Naive thymus-derived CD4-positive, alpha-beta T cell (primary cell): ENCODE measurements around the gene CAMK2G. TPM values are rescaled to one million over a fixed set of nuclear protein-coding genes. Genes with fewer than 3 reads are reported as not detected.
A peak's percentile ranks its signal among the peaks of the same experiment; 100 is the strongest.

Source experiments
- ATAC-seq: fragments of 150-1000 bp; cut with Tn5 transposase; 2 replicates; pipeline ENCODE4 v1.10.0; 2021; ENCODE audit warnings: mild to moderate bottlenecking, moderate library complexity
- CTCF ChIA-PET: fragments of 350-600 bp; sonication (Branson Sonifier 250); formaldehyde crosslinking; loops from one replicate; lab custom pipeline; 2021; ENCODE audit warnings: antibody characterized with exemption; lab: Charles Lee
- POLR2A ChIA-PET: fragments of 350-600 bp; sonication (Branson Sonifier 250); formaldehyde crosslinking; loops from one replicate; lab custom pipeline; 2021; ENCODE audit warnings: antibody characterized with exemption, inconsistent platforms; lab: Charles Lee
- DNase-seq, 9 donors: peaks; one replicate each; pipeline versions ENCODE4 v3.0.0 to v3.0.0-alpha.2; 2020 to 2022; ENCODE audit warnings: mixed read lengths in 1 of 9
- H3K27ac ChIP-seq: one replicate; pipeline ENCODE4 v1.7.0; 2013; ENCODE audit warnings: mild to moderate bottlenecking, low read depth, low read length, moderate library complexity
- H3K27me3 ChIP-seq, 2 donors: one replicate each; pipeline ENCODE4 v1.7.0; 2013; ENCODE audit warnings: low read length in 2 of 2, mild to moderate bottlenecking in 2 of 2, moderate library complexity in 2 of 2; ENCODE audit not compliant: control insufficient read depth in 2 of 2, insufficient read depth in 2 of 2
- H3K36me3 ChIP-seq, 3 experiments: 1 replicate in 2 of 3; 2 replicates in 1 of 3; pipeline ENCODE4 v1.7.0; 2013; ENCODE audit warnings: low read length in 3 of 3, mild to moderate bottlenecking in 3 of 3, moderate library complexity in 1 of 3; ENCODE audit not compliant: insufficient read depth in 3 of 3, control insufficient read depth in 2 of 3
- H3K4me1 ChIP-seq, 2 donors: one replicate each; pipeline ENCODE4 v1.7.0; 2013; ENCODE audit warnings: low read length in 2 of 2, mild to moderate bottlenecking in 2 of 2, moderate library complexity in 1 of 2; ENCODE audit not compliant: control insufficient read depth in 2 of 2, insufficient read depth in 2 of 2
- H3K4me3 ChIP-seq: 2 replicates; pipeline ENCODE4 v1.7.0; 2013; ENCODE audit warnings: mild to moderate bottlenecking, low read length
- H3K9me3 ChIP-seq, 3 experiments: 1 replicate in 2 of 3; 2 replicates in 1 of 3; pipeline ENCODE4 v1.7.0; 2013; ENCODE audit warnings: low read length in 3 of 3; ENCODE audit not compliant: control insufficient read depth in 2 of 3
- H3K27ac Mint-ChIP-seq, 9 donors: one replicate each; pipeline ENCODE4 v1.8.0; 2020 to 2022; ENCODE audit warnings: mixed read lengths in 9 of 9, mild to moderate bottlenecking in 8 of 9, moderate library complexity in 5 of 9, inconsistent platforms in 2 of 9
- H3K27me3 Mint-ChIP-seq, 5 donors: one replicate each; pipeline ENCODE4 v1.8.0; 2021 to 2022; ENCODE audit warnings: mixed read lengths in 5 of 5, mild to moderate bottlenecking in 1 of 5
- H3K36me3 Mint-ChIP-seq, 5 donors: one replicate each; pipeline ENCODE4 v1.8.0; 2020 to 2022; ENCODE audit warnings: mixed read lengths in 5 of 5, mild to moderate bottlenecking in 3 of 5, inconsistent platforms in 1 of 5
- H3K4me1 Mint-ChIP-seq, 7 donors: one replicate each; pipeline ENCODE4 v1.8.0; 2020 to 2022; ENCODE audit warnings: mixed read lengths in 7 of 7, mild to moderate bottlenecking in 3 of 7, inconsistent platforms in 1 of 7
- H3K4me3 Mint-ChIP-seq, 10 donors: one replicate each; pipeline ENCODE4 v1.8.0; 2020 to 2022; ENCODE audit warnings: mild to moderate bottlenecking in 10 of 10, mixed read lengths in 10 of 10, moderate library complexity in 6 of 10, inconsistent platforms in 2 of 10
- H3K9me3 Mint-ChIP-seq, 11 donors: one replicate each; pipeline ENCODE4 v1.8.0; 2020 to 2022; ENCODE audit warnings: mixed read lengths in 11 of 11, mild to moderate bottlenecking in 4 of 11, inconsistent platforms in 1 of 11, moderate library complexity in 1 of 11
- intact Hi-C, 2 donors: fragments of 100-400 bp; cut with micrococcal nuclease; formaldehyde crosslinking; loops; one replicate each; pipeline ENCODE4 v1.15.1; 2023
- polyA plus RNA-seq, 2 donors: library from polyadenylated mRNA; unstranded; fragments of 300-500 nt; fragmentation: Illumina TruSeq; gene quantifications; one replicate each; pipeline ENCODE4 v1.2.3, GENCODE V29; 2021
- total RNA-seq, 6 experiments: library from RNA in 5 of 6; stranded (reverse) in 5 of 6; gene quantifications; 1 replicate in 5 of 6; 2 replicates in 1 of 6; pipeline ENCODE4 v1.2.3 and lab custom pipeline; 2021 to 2026

CAMK2G gene
- total and polyA plus RNA-seq, 7 experiments from 2014 or later = 5.6 to 70.9 (median 54.6) TPM

DNA sequence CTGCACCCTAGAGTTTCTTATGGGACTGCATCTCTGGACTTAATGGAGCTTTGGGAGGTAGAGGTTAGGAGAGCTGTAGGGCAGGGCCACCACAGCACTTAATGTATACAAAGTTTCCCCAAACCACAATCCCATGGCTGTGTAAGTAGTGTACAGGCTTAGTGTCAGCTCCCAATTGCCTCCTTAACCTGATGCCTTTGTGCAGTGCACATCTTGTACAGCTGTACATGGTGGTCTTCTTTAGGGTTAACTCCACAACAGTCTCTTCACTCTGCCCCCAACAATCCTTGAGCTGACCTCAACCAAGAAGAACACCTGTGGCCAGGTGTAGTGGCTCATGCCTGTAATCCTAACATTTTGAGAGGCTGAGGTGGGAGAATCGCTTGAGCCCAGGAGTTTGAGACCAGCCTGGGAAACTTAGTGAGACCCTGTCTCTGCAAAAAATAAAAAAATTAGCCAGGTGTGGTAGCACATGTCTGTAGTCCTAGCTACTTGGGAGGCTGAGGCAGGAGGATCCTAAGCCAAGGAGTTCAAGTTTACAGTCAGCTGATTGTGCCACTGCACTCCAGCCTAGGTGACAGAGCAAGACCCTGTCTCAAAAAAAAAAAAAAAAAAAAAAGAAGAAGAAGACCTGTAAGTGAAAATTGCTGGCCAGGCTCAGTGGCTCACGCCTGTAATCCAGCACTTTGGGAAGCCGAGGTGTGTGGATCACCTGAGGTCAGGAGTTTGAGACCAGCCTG is 43.4 kb upstream of the CAMK2G start:
- H3K27me3 Mint-ChIP-seq = peaks cover 12 to 55% (median 25%) of the 10 kb centered on the region in 5 donors
- Histone ChIP-seq H3K36me3 (no peaks in the 10 kb centered on the region), H3K4me3 (no peak overlapping the region), H3K27ac (no peak overlapping the region), H3K9me3 (no peaks in the 10 kb centered on the region), H3K27me3 (no peaks in the 10 kb centered on the region), H3K4me1 (peaks cover 12 to 21% of the 10 kb centered on the region in 2 donors)
- POLR2A ChIA-PET = interaction anchor here (1.4 kb wide), 1 partner anchor 10 kb away, joined by 4 read pairs; no protein-coding TSS in a partner anchor
- ATAC-seq (no peak), DNase-seq (no peak)
- H3K4me1 Mint-ChIP-seq = peaks cover 19 to 31% (median 23%) of the 10 kb centered on the region in 7 donors
- H3K9me3 Mint-ChIP-seq = peaks cover 0 to 10% (median 6%) of the 10 kb centered on the region in 11 donors
- H3K36me3 Mint-ChIP-seq = peaks cover 0 to 9% (median 0%) of the 10 kb centered on the region in 5 donors
- H3K4me3 Mint-ChIP-seq = no peak overlapping the region
- intact Hi-C loops = no loop called here
- CTCF ChIA-PET = interaction anchor here (0.8 to 1.3 kb wide), 2 partner anchors 31 to 163 kb away, joined by 3 to 5 read pairs; no protein-coding TSS in a partner anchor
- H3K27ac Mint-ChIP-seq = no peak overlapping the region

DNA sequence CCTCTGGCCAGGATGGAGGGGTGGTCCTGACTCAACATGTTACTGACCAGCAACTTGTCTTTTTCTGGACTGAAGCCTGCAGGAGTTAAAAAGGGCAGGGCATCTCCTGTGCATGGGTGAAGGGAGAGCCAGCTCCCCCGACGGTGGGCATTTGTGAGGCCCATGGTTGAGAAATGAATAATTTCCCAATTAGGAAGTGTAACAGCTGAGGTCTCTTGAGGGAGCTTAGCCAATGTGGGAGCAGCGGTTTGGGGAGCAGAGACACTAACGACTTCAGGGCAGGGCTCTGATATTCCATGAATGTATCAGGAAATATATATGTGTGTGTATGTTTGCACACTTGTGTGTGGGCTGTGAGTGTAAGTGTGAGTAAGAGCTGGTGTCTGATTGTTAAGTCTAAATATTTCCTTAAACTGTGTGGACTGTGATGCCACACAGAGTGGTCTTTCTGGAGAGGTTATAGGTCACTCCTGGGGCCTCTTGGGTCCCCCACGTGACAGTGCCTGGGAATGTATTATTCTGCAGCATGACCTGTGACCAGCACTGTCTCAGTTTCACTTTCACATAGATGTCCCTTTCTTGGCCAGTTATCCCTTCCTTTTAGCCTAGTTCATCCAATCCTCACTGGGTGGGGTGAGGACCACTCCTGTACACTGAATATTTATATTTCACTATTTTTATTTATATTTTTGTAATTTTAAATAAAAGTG is 42.6 kb upstream of the CAMK2G start:
- H3K4me3 ChIP-seq = no peak overlapping the region
- Mint-ChIP-seq H3K9me3 (peaks cover 0 to 10% (median 6%) of the 10 kb centered on the region in 11 donors), H3K27ac (peak overlapping the region in 1 of 9 donors; percentile 84), H3K4me1 (peaks cover 11 to 25% (median 16%) of the 10 kb centered on the region in 7 donors), H3K27me3 (peaks cover 18 to 60% (median 29%) of the 10 kb centered on the region in 5 donors), H3K4me3 (no peak overlapping the region), H3K36me3 (peaks cover 0 to 9% (median 0%) of the 10 kb centered on the region in 5 donors)
- H3K36me3 ChIP-seq = no peaks in the 10 kb centered on the region
- POLR2A ChIA-PET = interaction anchor here (1.4 kb wide), 1 partner anchor 11 kb away, joined by 4 read pairs; no protein-coding TSS in a partner anchor
- intact Hi-C loops = no loop called here
- peaks cover 4 to 15% of the 10 kb centered on the region in 2 donors for H3K4me1 ChIP-seq
- H3K27ac ChIP-seq = no peak overlapping the region
- CTCF ChIA-PET = interaction anchor here (0.8 to 1.3 kb wide), 3 partner anchors 31 to 164 kb away, joined by 3 to 5 read pairs (median 3); no protein-coding TSS in a partner anchor
- H3K27me3 ChIP-seq = no peaks in the 10 kb centered on the region
- DNase-seq (no peak), ATAC-seq (peak; percentile 30)
- H3K9me3 ChIP-seq = no peaks in the 10 kb centered on the region

DNA sequence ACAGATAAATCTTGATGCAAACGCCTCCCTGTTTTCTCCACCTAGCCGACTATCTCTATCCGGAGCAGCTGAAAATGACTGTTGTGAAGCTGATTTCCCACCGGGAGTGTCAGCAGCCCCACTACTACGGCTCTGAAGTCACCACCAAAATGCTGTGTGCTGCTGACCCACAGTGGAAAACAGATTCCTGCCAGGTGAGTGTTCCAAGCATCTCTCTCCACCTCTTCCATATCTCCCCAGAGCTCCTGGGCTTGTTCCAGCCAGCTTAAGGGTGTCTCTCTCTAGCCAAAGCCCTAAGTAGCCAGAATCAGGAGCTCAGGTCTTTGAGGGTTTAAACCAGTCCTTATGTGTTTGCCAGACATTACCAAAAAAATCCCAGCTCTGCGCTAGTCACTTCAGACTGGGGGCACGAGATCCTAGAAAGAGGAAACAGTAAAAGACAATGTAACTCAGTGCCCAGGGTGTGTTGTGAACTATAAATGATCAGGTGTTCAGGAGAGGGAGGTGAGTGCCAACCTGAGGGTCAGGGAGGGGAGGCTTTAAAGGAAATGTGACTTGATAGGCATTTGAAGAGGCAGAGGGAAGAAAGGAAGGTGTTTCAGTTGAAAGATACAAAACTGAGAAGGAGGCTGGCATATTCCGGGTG is 41.0 kb upstream of the CAMK2G start:
- no peak overlapping the region for H3K27ac ChIP-seq
- H3K4me3 ChIP-seq = no peak overlapping the region
- intact Hi-C loops = no loop called here
- H3K9me3 ChIP-seq = no peaks in the 10 kb centered on the region
- ChIA-PET CTCF (no interaction called here), POLR2A (no interaction called here)
- peak overlapping the region in 2 of 9 donors; percentile 1 to 29 for H3K27ac Mint-ChIP-seq
- ATAC-seq (no peak), DNase-seq (no peak)
- peaks cover 18 to 28% (median 21%) of the 10 kb centered on the region in 7 donors for H3K4me1 Mint-ChIP-seq
- H3K4me3 Mint-ChIP-seq = no peak overlapping the region
- H3K27me3 Mint-ChIP-seq = peaks cover 31 to 69% (median 42%) of the 10 kb centered on the region in 5 donors
- peaks cover 9 to 17% of the 10 kb centered on the region in 2 donors for H3K4me1 ChIP-seq
- peaks cover 0 to 10% (median 6%) of the 10 kb centered on the region in 11 donors for H3K9me3 Mint-ChIP-seq
- peaks cover 0 to 9% (median 0%) of the 10 kb centered on the region in 5 donors for H3K36me3 Mint-ChIP-seq
- H3K27me3 ChIP-seq = peaks cover 3 to 5% of the 10 kb centered on the region in 2 donors
- H3K36me3 ChIP-seq = no peaks in the 10 kb centered on the region

DNA sequence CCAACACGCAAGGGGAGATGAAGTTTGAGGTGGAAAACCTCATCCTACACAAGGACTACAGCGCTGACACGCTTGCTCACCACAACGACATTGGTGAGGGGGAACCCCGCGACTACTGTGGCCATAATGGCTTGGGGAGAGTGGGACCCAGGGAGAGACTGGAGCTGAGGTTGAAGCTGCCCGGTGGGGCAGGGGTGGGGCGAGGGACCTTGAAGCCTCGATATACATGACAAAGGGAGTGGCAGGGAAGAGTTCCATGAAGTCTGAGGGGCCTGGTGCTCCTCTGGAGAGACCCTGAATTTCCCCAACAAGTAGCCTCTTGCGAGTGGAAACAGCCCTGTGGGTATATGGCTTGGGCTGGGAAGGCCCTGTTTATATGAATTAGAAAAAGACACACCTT is 39.7 kb upstream of the CAMK2G start:
- no peaks in the 10 kb centered on the region for H3K9me3 ChIP-seq
- intact Hi-C loops = no loop called here

DNA sequence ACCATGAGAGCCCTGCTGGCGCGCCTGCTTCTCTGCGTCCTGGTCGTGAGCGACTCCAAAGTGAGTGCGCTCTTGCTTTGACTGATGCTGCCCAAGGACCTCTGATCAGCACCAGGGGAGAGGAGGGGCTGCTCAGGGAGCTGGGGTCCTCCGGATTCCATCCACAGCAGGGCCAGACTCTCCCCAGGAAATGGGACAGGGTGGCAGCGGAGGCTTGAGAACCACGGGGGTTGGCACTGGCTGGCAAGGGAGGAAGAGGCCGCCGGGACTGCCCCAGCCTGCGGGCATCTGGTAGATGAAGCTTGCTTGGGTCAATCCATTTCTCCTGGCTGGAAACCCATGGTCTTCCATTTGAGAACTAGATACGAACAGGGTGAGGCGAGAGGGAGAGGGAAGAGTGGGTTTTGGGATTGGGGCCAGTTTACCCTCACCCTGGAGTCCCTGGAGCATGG is 37.2 kb upstream of the CAMK2G start:
- Mint-ChIP-seq H3K4me1 (peaks cover 15 to 46% (median 30%) of the 10 kb centered on the region in 7 donors), H3K27ac (peak overlapping the region in 2 of 9 donors; percentile 38 to 61), H3K4me3 (peak overlapping the region; percentile 80 to 97 (median 90)), H3K36me3 (peaks cover 0 to 5% (median 0%) of the 10 kb centered on the region in 5 donors), H3K9me3 (no peaks in the 10 kb centered on the region), H3K27me3 (peaks cover 54 to 75% (median 63%) of the 10 kb centered on the region in 5 donors)
- H3K9me3 ChIP-seq = no peaks in the 10 kb centered on the region
- peaks cover 10 to 21% of the 10 kb centered on the region in 2 donors for H3K27me3 ChIP-seq
- DNase-seq (no peak), ATAC-seq (no peak)
- H3K36me3 ChIP-seq = no peaks in the 10 kb centered on the region
- no peak overlapping the region for H3K27ac ChIP-seq
- H3K4me1 ChIP-seq = peaks cover 14 to 15% of the 10 kb centered on the region in 2 donors
- CTCF ChIA-PET = interaction anchor here (0.9 to 1.6 kb wide), 3 partner anchors 8 to 62 kb away, joined by 3 read pairs; no protein-coding TSS in a partner anchor
- POLR2A ChIA-PET = no interaction called here
- intact Hi-C loops = loop anchor here (1.0 to 2.0 kb wide), 2 partner anchors 9 to 45 kb away; no protein-coding TSS in a partner anchor
- H3K4me3 ChIP-seq = peak overlapping the region; percentile 53

More for the DNA sequence above, 39.7 kb upstream of the CAMK2G start:
- no peak overlapping the region for H3K27ac ChIP-seq
- CTCF ChIA-PET = no interaction called here
- Mint-ChIP-seq H3K27ac (no peak overlapping the region), H3K27me3 (peaks cover 35 to 72% (median 53%) of the 10 kb centered on the region in 5 donors), H3K36me3 (peaks cover 0 to 9% (median 0%) of the 10 kb centered on the region in 5 donors), H3K4me1 (peaks cover 15 to 34% (median 20%) of the 10 kb centered on the region in 7 donors), H3K4me3 (peak overlapping the region in 1 of 10 donors; percentile 46), H3K9me3 (peaks cover 0 to 8% (median 2%) of the 10 kb centered on the region in 11 donors)
- H3K4me1 ChIP-seq = peaks cover 14% of the 10 kb centered on the region in 2 donors
- no peak overlapping the region for H3K4me3 ChIP-seq
- no peaks in the 10 kb centered on the region for H3K36me3 ChIP-seq
- no peak for DNase-seq
- no peak for ATAC-seq
- peaks cover 10 to 16% of the 10 kb centered on the region in 2 donors for H3K27me3 ChIP-seq
- POLR2A ChIA-PET = no interaction called here
